Loucy (cell line): ENCODE measurements around the gene RAB1A.
"Not testable (repeated sequence)": the region's sequence is repeated elsewhere in the genome, so short reads cannot be mapped to it uniquely, and the experiment has no call there.

Experiments used
- H2AFZ ChIP-seq: fragments of 200-600 bp; sonication (generic); 2 replicates; pipeline ENCODE4 v1.6.0; 2016; ENCODE audit warnings: antibody characterized with exemption, mild to moderate bottlenecking, low read length, moderate library complexity
- H3F3A ChIP-seq: fragments of 200-600 bp; 2 replicates; pipeline ENCODE4 v1.6.0; 2016; ENCODE audit warnings: antibody characterized with exemption, low read depth, mild to moderate bottlenecking
- H3K27me3 ChIP-seq: fragments of 200-600 bp; sonication (generic); 2 replicates; pipeline ENCODE4 v1.6.1; 2014; ENCODE audit warnings: low read length, mild to moderate bottlenecking; ENCODE audit not compliant: insufficient read depth, poor library complexity, severe bottlenecking
- H3K36me3 ChIP-seq: fragments of 200-600 bp; sonication (generic); 2 replicates; pipeline ENCODE4 v1.6.1; 2016; ENCODE audit warnings: low read length; ENCODE audit not compliant: insufficient read depth
- H3K4me1 ChIP-seq: fragments of 200-600 bp; sonication (generic); 2 replicates; pipeline ENCODE4 v1.5.1; 2014; ENCODE audit warnings: low read length, mild to moderate bottlenecking; ENCODE audit not compliant: insufficient read depth, poor library complexity, severe bottlenecking
- H3K4me2 ChIP-seq: fragments of 200-600 bp; sonication (generic); 2 replicates; pipeline ENCODE4 v1.6.0; 2014; ENCODE audit warnings: antibody characterized with exemption, low read length, low read depth, mild to moderate bottlenecking; ENCODE audit not compliant: poor library complexity, severe bottlenecking
- H3K4me3 ChIP-seq: fragments of 200-600 bp; sonication (generic); 2 replicates; pipeline ENCODE4 v1.5.1; 2014; ENCODE audit warnings: low read length, mild to moderate bottlenecking, mixed read lengths; ENCODE audit not compliant: poor library complexity, severe bottlenecking
- H3K79me2 ChIP-seq: fragments of 200-600 bp; sonication (generic); 2 replicates; pipeline ENCODE4 v1.6.1; 2014; ENCODE audit warnings: low read length; ENCODE audit not compliant: insufficient read depth
- H3K9ac ChIP-seq: fragments of 200-600 bp; sonication (generic); 2 replicates; pipeline ENCODE4 v1.6.0; 2014; ENCODE audit warnings: mild to moderate bottlenecking, low read depth, low read length, moderate library complexity; ENCODE audit not compliant: poor library complexity, severe bottlenecking
- H3K9me2 ChIP-seq: fragments of 200-600 bp; sonication (generic); replicated peaks from 2 replicates; pipeline ENCODE4 v1.6.1; 2016; ENCODE audit warnings: low read depth, low read length, mixed read lengths
- H3K9me3 ChIP-seq: fragments of 200-600 bp; sonication (generic); 2 replicates; pipeline ENCODE4 v1.6.1; 2014; ENCODE audit warnings: mild to moderate bottlenecking, antibody characterized with exemption, low read length, low read depth; ENCODE audit not compliant: insufficient read depth
- H4K20me1 ChIP-seq: fragments of 200-600 bp; sonication (generic); 2 replicates; pipeline ENCODE4 v1.6.0; 2014; ENCODE audit warnings: antibody characterized with exemption, low read length, mild to moderate bottlenecking; ENCODE audit not compliant: insufficient read depth, poor library complexity, severe bottlenecking
- CTCF ChIP-seq: fragments of 200-600 bp; sonication (generic); conservative IDR thresholded peaks from 2 replicates; pipeline ENCODE4 v1.5.1; 2014; ENCODE audit warnings: mild to moderate bottlenecking, antibody characterized with exemption, low read length
- EZH2phosphoT487 ChIP-seq: fragments of 200-600 bp; IDR thresholded peaks from 2 replicates; pipeline ENCODE4 v1.6.1; 2018; ENCODE audit warnings: antibody characterized with exemption, mild to moderate bottlenecking, moderate library complexity, borderline replicate concordance

Gene RAB1A

GRCh38 chr2:65129826-65130663 is at the start of gene RAB1A:
Gene RAB1A (minus strand): TSS chr2:65130106. CDS start chr2:65129915, 191 bp downstream.
- Histone ChIP-seq H3F3A (0 out of 2 replicates have a peak, but pooled peaks cover 3% of the 10 kb centered on the region), H3K4me2 (peak within 1 kb of the TSS; percentile 84), H3K36me3 (no peaks in the 10 kb centered on the region), H3K27me3 (no peaks in the 10 kb centered on the region), H3K79me2 (peaks cover 49% of the 10 kb centered on the region), H4K20me1 (peaks cover 47% of the 10 kb centered on the region), H3K9me2 (no peaks in the 10 kb centered on the region), H3K4me3 (peak within 1 kb of the TSS; percentile 80), H3K4me1 (peaks cover 21% of the 10 kb centered on the region), H2AFZ (peak within 1 kb of the TSS; percentile 72), H3K9me3 (no peaks in the 10 kb centered on the region), H3K9ac (peak within 1 kb of the TSS; percentile 89)
- TF ChIP-seq CTCF (peak; percentile 39; the same call in 1 of the 2 replicates), EZH2phosphoT487 (no peak)

GRCh38 chr2:65177751-65178442 is 48.0 kb upstream of the RAB1A start:
- H3K4me1 ChIP-seq, result no peaks in the 10 kb centered on the region
- H3K4me2 ChIP-seq, result no peak overlapping the region
- no peak overlapping the region for H3K9ac ChIP-seq
- H4K20me1 ChIP-seq, result no peaks in the 10 kb centered on the region
- TF ChIP-seq CTCF (no peak), EZH2phosphoT487 (no peak)
- no peaks in the 10 kb centered on the region for H3K27me3 ChIP-seq
- no peak overlapping the region for H3K4me3 ChIP-seq
- no peaks in the 10 kb centered on the region for H3K9me3 ChIP-seq
- no peaks in the 10 kb centered on the region for H3K79me2 ChIP-seq
- H3F3A ChIP-seq, result no peaks in the 10 kb centered on the region
- H2AFZ ChIP-seq, result no peak overlapping the region
- no peaks in the 10 kb centered on the region for H3K9me2 ChIP-seq
- H3K36me3 ChIP-seq, result no peaks in the 10 kb centered on the region

- Histone ChIP-seq H3K4me2 (no peak overlapping the region), H2AFZ (no peak overlapping the region), H3K4me1 (no peaks in the 10 kb centered on the region), H3F3A (no peaks in the 10 kb centered on the region), H3K9me2 (no peaks in the 10 kb centered on the region), H3K9me3 (no peaks in the 10 kb centered on the region), H3K27me3 (no peaks in the 10 kb centered on the region), H3K9ac (no peak overlapping the region), H3K79me2 (no peaks in the 10 kb centered on the region), H4K20me1 (no peaks in the 10 kb centered on the region), H3K4me3 (no peak overlapping the region), H3K36me3 (no peaks in the 10 kb centered on the region)
- TF ChIP-seq CTCF, result no peak
- no peak for TF ChIP-seq EZH2phosphoT487
Observed at GRCh38 chr2:65175894-65176530, 46.1 kb upstream of the RAB1A start.

- H3K9ac ChIP-seq, H3K79me2 ChIP-seq, H4K20me1 ChIP-seq, H2AFZ ChIP-seq, H3K9me2 ChIP-seq, H3K4me1 ChIP-seq, H3K36me3 ChIP-seq, H3K27me3 ChIP-seq, H3K4me3 ChIP-seq, H3F3A ChIP-seq, H3K4me2 ChIP-seq, H3K9me3 ChIP-seq: not testable (repeated sequence)
Observed at GRCh38 chr2:65174031-65174430, 44.1 kb upstream of the RAB1A start.
